Central memory CD8-positive, alpha-beta T cell (primary cell): Measurements from ENCODE around the gene CLIP4.

ENCODE experiments used
- ATAC-seq: fragments of 150-1000 bp; cut with Tn5 transposase; replicated peaks from 2 replicates; pipeline ENCODE4 v1.10.0; 2022; ENCODE audit warnings: mild to moderate bottlenecking, moderate FRiP score, moderate number of reproducible peaks; ENCODE audit not compliant: poor library complexity, severe bottlenecking; ENCODE audit errors: extremely low read depth
- DNase-seq, 2 donors: peaks; one replicate each; pipeline ENCODE4 v3.0.0; 2021; ENCODE audit warnings: low spot score in 2 of 2
- H3K27ac Mint-ChIP-seq: one replicate; pipeline ENCODE4 v1.8.0; 2022; ENCODE audit warnings: low read depth, mild to moderate bottlenecking, moderate library complexity, mixed read lengths
- H3K27me3 Mint-ChIP-seq: one replicate; pipeline ENCODE4 v1.8.0; 2022; ENCODE audit warnings: mixed read lengths
- H3K36me3 Mint-ChIP-seq: one replicate; pipeline ENCODE4 v1.8.0; 2022; ENCODE audit warnings: mild to moderate bottlenecking, moderate library complexity, mixed read lengths; ENCODE audit not compliant: insufficient read depth
- H3K4me1 Mint-ChIP-seq: one replicate; pipeline ENCODE4 v1.8.0; 2022; ENCODE audit warnings: mixed read lengths
- H3K4me3 Mint-ChIP-seq: one replicate; pipeline ENCODE4 v1.8.0; 2022; ENCODE audit warnings: mild to moderate bottlenecking, moderate library complexity, mixed read lengths
- H3K9me3 Mint-ChIP-seq: one replicate; pipeline ENCODE4 v1.8.0; 2022; ENCODE audit warnings: mixed read lengths

The CLIP4 gene

DNA sequence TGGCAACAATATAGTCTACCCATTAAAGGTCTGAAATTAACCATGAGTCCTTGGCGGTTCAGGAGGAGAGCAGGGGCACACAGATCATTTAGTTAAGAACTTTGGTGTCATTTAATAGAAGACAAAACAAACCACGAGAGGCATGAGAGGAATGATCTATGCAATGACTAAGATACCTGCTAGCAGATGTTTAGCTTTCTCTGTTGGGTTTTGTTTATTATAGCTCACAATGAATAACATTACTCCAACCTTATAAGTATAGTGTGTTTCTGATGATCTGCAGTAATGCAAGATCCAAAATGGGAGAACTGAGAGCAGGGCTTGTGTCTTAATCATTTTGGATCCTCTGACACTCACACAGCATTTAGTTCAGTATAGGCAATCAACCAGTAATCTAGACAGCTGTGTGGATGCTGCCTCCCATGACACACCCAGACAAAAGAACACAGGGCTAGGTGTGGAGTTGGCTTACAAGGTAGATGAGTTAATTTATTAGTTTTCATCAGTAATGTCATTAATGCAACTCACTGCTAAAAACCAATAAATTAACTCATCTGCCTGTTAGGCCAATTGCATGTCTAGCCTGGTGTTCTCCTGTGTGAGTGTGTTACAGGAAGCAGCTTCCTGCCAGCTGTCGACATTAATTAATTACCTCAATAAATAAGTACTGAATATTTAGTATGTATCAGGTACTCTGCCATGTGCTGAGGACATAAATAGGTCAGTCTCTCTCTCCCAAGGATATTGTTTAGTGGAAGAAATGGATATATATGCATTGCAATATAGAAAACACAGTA, 92.3 kb downstream of the CLIP4 start:
- H3K4me3 Mint-ChIP-seq = no peak overlapping the region
- H3K36me3 Mint-ChIP-seq = peaks cover 8% of the 10 kb centered on the region
- DNase-seq (no peak), ATAC-seq (no peak)
- peak overlapping the region; percentile 49 for H3K27ac Mint-ChIP-seq
- H3K27me3 Mint-ChIP-seq = no peaks in the 10 kb centered on the region
- no peaks in the 10 kb centered on the region for H3K4me1 Mint-ChIP-seq
- H3K9me3 Mint-ChIP-seq = no peaks in the 10 kb centered on the region

DNA sequence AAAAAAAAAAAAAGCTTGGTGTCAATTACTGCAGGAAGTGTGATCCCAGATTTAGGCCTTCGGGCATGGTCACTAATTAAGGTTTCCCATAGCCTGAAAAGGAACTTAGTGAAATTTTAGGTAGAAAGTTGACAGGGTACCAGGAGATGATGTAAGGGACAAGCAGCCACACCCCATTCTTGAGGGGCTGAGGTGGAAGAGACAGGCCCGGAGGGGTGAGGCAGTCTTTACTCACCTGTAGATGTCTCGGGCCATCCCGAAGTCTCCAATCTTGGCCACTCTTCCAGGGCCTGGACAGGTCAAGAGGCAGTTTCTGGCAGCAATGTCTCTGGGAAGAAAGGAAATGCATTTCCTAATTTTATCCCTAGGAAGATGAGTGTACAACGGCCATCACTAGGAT, 94.3 kb downstream of the CLIP4 start:
- no peak overlapping the region for H3K27ac Mint-ChIP-seq
- no peaks in the 10 kb centered on the region for H3K9me3 Mint-ChIP-seq
- DNase-seq = peak in 1 of 2 donors; percentile 4
- ATAC-seq = no peak
- H3K36me3 Mint-ChIP-seq = peaks cover 4% of the 10 kb centered on the region
- H3K4me3 Mint-ChIP-seq = no peak overlapping the region
- no peaks in the 10 kb centered on the region for H3K27me3 Mint-ChIP-seq
- no peaks in the 10 kb centered on the region for H3K4me1 Mint-ChIP-seq

DNA sequence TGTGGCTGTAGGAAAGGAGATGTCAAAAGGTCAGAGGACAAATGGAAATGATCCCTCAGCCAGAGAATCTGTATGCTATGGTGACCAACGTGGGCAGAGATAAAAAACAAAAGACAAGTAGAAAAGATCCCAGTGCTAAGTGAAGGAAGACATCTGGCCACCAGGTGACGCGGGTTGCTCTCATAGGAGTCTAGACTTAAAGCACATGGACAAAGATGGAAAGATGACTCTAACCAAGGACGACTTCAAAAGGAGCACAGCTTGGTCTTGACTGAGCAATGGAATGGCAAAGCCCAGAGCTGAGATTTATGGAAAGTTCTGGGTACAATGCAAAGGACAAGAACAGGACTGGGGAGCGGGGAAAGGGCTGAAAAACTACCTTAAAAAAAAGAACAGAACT, 96.8 kb downstream of the CLIP4 start:
- no peak for ATAC-seq
- H3K27me3 Mint-ChIP-seq = no peaks in the 10 kb centered on the region
- H3K36me3 Mint-ChIP-seq = peaks cover 2% of the 10 kb centered on the region

DNA sequence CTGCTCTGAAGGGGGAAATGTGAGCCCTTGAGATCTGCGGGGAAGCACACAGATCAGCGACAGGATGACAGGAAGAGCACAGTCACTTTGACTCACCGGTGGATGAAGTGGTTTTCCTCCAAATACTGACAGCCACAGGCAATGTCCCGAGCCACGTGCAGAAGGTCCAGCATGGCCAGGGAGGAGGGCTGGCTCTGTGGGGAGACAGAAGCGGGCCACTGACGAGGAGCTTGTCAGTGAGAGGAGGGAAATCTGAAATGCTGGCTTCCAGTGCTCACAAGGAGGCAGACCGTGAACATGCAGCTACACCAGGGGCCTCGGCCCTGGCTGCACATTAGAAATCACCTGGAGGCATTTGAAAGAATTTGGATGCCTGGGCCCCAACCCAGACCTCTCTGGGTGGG, 98.7 kb downstream of the CLIP4 start:
- Mint-ChIP-seq H3K4me3 (no peak overlapping the region), H3K9me3 (no peaks in the 10 kb centered on the region), H3K36me3 (peaks cover 2% of the 10 kb centered on the region), H3K4me1 (no peaks in the 10 kb centered on the region), H3K27ac (no peak overlapping the region), H3K27me3 (no peaks in the 10 kb centered on the region)
- no peak for DNase-seq
- no peak for ATAC-seq

More for the DNA sequence above, 96.8 kb downstream of the CLIP4 start:
- H3K4me3 Mint-ChIP-seq = no peak overlapping the region
- DNase-seq = no peak
- no peaks in the 10 kb centered on the region for H3K4me1 Mint-ChIP-seq
- no peak overlapping the region for H3K27ac Mint-ChIP-seq
- no peaks in the 10 kb centered on the region for H3K9me3 Mint-ChIP-seq

DNA sequence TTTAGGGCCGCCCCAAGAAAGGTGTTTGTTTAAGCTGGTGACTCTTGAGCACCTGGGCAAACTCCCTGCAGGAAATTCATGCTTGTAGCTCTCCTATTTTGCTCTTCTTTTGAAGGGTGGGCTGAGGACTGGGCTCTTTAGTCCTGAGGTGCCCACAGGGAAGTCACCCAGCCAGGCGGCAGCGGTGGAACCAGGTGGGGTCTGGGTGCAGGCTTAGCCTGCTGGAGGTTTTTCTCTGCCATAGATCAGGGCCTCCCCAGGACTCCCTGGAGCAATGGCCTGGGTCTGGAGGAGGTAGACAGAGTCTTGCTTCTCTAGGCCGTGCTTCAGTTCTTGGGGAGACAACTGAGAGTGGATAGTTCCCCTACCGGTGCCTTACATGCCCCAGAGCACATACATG, 99.9 kb downstream of the CLIP4 start:
- Mint-ChIP-seq H3K9me3 (no peaks in the 10 kb centered on the region), H3K36me3 (peaks cover 2% of the 10 kb centered on the region), H3K4me3 (no peak overlapping the region), H3K27ac (no peak overlapping the region), H3K4me1 (no peaks in the 10 kb centered on the region), H3K27me3 (no peaks in the 10 kb centered on the region)
- no peak for ATAC-seq
- DNase-seq = no peak

DNA sequence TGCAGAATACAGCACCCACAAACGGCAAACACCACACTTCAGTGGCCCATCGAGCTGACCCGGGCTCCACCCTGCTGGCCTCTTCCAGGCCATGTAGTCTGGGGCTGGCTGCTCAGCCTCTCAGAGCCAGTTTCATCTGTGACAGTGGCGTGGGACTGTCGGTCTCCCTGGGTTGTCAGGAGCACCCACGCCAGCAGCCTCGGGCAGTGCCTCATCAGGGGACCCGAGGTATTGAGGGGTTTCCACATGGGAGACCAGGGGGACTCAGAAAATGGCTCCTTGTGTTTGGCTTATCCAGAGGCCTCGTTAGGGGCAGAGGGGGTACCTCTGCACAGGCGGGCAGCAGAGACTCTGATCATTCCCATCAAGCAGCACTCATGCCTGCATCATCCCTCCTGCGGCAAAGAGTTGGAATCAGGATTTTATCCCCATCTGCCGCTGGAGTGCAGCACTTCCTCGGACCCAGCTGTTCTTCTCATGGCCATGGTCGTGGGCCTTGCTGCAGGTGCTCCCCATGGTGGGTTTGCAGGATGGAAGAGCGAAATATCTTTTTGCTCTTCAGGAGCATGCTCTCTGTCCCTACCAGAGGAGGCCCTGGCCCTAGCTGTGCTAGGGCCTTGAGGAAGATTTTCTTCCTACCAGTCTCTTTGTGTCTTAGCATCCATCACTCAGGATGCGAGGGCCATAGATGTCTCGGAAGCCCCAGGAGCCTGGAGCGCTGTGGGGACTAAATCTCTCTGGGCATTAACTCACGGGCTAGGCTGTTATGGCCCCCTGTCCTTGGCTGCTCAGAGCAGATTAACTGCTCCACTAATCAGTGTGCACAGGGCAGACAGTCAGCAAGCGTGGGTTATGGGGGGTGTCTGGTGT, 100.8 kb downstream of the CLIP4 start:
- Mint-ChIP-seq H3K4me3 (no peak overlapping the region), H3K27ac (no peak overlapping the region), H3K36me3 (peaks cover 2% of the 10 kb centered on the region), H3K9me3 (no peaks in the 10 kb centered on the region), H3K4me1 (no peaks in the 10 kb centered on the region), H3K27me3 (no peaks in the 10 kb centered on the region)
- ATAC-seq (no peak), DNase-seq (no peak)

DNA sequence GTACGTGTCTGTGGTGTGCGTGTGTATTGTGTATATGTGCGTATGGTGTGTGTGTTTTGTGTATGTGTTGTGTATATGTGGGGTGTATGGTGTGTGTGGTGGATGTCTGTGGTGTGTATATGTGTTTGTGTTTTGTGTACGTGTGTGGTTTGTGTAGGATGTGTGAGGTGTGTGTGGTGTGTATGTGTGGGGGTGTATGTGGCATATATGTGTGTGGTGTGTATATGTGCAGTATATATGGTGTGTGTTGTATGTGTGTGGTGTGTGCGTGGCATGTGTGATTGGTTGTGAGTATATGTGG, 101.3 kb downstream of the CLIP4 start:
- Mint-ChIP-seq H3K36me3 (no peaks in the 10 kb centered on the region), H3K27me3 (no peaks in the 10 kb centered on the region), H3K27ac (no peak overlapping the region), H3K4me1 (no peaks in the 10 kb centered on the region), H3K9me3 (no peaks in the 10 kb centered on the region), H3K4me3 (no peak overlapping the region)
- ATAC-seq (no peak), DNase-seq (no peak)

DNA sequence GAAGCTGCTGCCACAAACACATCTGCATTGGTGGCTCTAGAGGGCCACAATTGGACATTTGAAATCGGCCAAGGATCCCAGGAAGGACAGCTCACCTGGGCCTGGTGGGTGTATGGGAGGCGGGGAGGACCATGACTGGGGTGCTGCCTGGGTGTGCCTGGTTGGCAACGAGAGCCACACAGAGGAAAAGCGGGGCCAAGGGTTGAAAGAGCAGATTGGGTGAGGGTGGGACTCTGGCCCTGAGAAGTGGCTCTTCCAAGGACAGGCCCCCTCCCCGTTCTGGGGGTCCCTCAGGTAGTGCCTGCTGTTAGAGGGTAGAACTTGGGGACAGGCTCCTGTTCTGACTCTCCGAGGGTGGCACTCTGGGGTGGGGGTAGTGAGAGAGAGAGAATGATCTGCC, 102.9 kb downstream of the CLIP4 start:
- ATAC-seq (no peak), DNase-seq (no peak)
- H3K27ac Mint-ChIP-seq = no peak overlapping the region
- no peak overlapping the region for H3K4me3 Mint-ChIP-seq
- no peaks in the 10 kb centered on the region for H3K4me1 Mint-ChIP-seq
- H3K9me3 Mint-ChIP-seq = no peaks in the 10 kb centered on the region
- no peaks in the 10 kb centered on the region for H3K27me3 Mint-ChIP-seq
- no peaks in the 10 kb centered on the region for H3K36me3 Mint-ChIP-seq

DNA sequence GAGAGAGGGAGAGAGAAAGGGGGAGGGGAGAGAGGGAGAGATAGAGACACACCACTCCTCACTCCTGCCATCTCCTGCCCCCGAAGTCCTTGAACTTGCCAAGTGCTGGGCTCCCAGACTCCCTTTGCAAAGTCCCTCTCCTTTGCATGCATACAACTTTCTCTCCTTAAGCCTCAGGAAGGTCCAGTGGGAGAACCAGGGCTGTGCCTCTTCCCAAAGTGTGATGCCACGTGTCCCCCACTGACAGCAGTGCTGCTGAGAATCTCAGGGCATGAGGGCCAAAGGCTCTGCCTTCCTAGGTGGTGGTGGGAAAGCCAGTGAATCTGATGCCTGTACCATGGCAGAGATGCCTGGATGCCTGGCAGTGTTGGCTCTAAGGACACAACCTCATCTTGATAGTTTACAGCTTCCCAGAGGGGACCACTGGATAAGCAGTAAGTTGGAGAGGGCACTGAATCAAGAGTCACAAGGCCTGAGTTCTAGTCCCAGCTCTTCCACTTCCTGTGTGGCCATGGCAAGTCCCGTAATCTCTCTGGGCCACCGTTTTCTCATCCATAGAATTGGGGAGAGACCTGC, 103.4 kb downstream of the CLIP4 start:
- no peak for DNase-seq
- no peak for ATAC-seq
- H3K4me3 Mint-ChIP-seq = no peak overlapping the region
- no peaks in the 10 kb centered on the region for H3K9me3 Mint-ChIP-seq
- H3K4me1 Mint-ChIP-seq = no peaks in the 10 kb centered on the region
- H3K27me3 Mint-ChIP-seq = no peaks in the 10 kb centered on the region
- no peak overlapping the region for H3K27ac Mint-ChIP-seq
- no peaks in the 10 kb centered on the region for H3K36me3 Mint-ChIP-seq

DNA sequence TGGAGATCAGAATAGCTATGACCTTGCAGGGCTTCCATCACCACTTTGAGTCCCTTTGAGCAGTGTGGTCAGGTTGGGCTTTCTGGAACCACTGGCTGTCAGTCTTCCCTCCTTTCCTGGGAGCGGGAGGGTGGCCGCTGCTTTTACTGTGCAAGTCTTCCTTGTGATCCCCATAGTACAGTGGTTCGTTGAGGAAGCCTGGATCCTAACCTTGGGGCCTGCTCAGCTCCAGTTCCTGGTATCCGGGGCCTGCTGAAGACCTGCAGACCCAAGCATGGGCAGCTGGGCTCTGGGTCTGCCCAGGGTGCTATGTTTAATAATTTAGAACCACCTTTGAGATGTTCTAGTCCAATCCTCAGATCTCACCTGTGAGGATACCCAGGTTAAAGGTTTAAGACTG, 104.2 kb downstream of the CLIP4 start:
- ATAC-seq (no peak), DNase-seq (no peak)
- Mint-ChIP-seq H3K27me3 (peaks cover 3% of the 10 kb centered on the region), H3K27ac (no peak overlapping the region), H3K36me3 (no peaks in the 10 kb centered on the region), H3K9me3 (no peaks in the 10 kb centered on the region), H3K4me3 (no peak overlapping the region), H3K4me1 (no peaks in the 10 kb centered on the region)

DNA sequence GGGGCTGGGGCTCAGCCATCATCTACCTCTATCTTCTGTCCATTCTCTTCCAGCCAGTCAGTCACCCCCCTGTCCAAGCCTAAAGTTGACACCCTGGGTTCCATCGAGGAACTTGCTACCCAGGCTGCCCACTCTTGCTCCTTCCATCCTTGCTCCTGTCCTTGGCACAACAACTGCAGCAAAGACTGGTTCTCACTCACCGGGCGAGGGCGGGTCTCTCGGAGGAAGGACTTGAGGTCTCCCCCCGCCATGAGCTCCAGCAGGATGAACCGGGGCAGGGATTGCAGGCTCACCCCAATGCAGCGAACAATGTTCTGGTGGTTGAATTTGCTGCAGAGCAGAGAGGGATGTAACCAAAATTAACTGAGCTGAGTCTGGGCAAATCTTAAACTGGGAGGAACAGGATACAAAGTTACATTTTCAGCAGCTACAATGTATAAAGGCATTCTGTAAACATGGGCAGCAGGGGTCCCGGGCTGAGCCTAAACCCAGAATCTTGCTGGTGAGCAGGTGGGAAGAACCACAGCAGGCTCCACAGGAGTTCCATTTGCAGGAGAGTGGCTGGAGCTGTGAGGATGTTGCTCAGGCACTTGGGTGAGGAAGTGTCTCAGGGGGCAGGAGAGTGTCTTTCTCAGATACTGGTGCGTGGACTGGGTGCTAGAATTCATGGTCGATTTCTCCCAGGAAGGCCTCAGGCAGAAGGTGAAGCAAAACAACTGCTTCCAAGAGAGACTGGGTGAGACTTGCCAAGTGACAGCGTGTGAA, 105.5 kb downstream of the CLIP4 start:
- DNase-seq = no peak
- Mint-ChIP-seq H3K4me3 (no peak overlapping the region), H3K36me3 (no peaks in the 10 kb centered on the region), H3K27ac (no peak overlapping the region), H3K9me3 (no peaks in the 10 kb centered on the region), H3K27me3 (peaks cover 16% of the 10 kb centered on the region), H3K4me1 (no peaks in the 10 kb centered on the region)
- no peak for ATAC-seq

DNA sequence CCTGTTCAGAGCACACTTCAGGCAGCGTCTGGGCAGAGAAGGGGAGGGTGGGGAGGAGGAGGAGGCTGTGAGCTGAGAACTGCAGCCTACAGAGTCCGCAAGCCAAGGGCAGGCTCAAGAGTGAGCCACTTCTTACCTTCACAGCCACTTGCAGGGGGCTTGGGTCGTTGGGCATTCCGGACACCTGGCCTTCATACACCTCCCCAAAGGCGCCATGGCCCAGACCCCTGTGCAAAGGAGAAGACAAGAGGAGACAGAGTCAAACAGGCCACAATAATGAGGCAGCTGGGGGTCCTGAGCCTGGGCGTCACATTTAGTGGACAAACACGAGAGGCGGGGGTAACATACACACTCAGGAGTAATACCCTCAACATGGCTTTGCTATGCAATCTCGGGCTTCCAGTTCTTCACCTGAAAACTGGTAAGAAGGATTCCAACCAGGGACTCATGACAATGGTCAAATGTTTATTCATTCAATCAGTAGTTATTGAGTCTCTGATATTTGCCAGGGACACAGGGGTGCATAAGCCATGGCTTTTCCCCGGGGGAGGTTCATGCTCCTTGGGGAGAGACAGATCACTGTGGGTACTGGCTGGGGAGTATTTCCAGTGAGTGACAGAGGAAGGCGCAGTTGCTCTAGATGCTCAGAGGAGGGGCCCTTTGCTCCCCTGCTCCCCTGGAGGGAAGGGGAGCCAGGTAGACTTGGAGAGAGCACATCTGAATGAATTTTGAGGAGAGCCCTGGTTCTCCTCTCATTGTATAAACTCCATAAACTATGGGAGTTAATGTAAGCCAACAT, 107.4 kb downstream of the CLIP4 start:
- Mint-ChIP-seq H3K27ac (no peak overlapping the region), H3K4me1 (no peaks in the 10 kb centered on the region), H3K4me3 (no peak overlapping the region), H3K9me3 (no peaks in the 10 kb centered on the region), H3K36me3 (peaks cover 1% of the 10 kb centered on the region), H3K27me3 (peaks cover 35% of the 10 kb centered on the region)
- ATAC-seq (no peak), DNase-seq (no peak)
